ENCODE measurements around the gene UTS2. TPM values are rescaled to one million over a fixed set of nuclear protein-coding genes. Genes with fewer than 3 reads are reported as not detected.

UTS2 gene
- total RNA-seq, 1 donor from 2014 or later: not detected

- Histone ChIP-seq H3K4me3 (ENCODE audit: low read depth, low read length) (no peak overlapping the region), H3K36me3 (ENCODE audit: control insufficient read depth, insufficient read depth, low read length) (no peaks in the 10 kb centered on the region), H3K27me3 (ENCODE audit: control insufficient read depth, insufficient read depth, low read length) (peaks cover 2% of the 10 kb centered on the region)
- FAIRE-seq (no peak), DNase-seq (ENCODE audit: low read depth) (no peak)
- TF ChIP-seq CTCF (IDR thresholded peaks at IDR 0.05; ENCODE audit: insufficient read depth, low read length, severe bottlenecking): no peak
These were observed 31.9 kb upstream of the UTS2 start for GRCh38 chr1:7884757-7885156.

- no peaks in the 10 kb centered on the region for H3K27me3 ChIP-seq (ENCODE audit: control insufficient read depth, insufficient read depth, low read length)
- no peak for TF ChIP-seq CTCF (IDR thresholded peaks at IDR 0.05; ENCODE audit: insufficient read depth, low read length, severe bottlenecking)
- no peak overlapping the region for H3K4me3 ChIP-seq (ENCODE audit: low read depth, low read length)
- no peak for FAIRE-seq
- DNase-seq (ENCODE audit: low read depth): no peak
- H3K36me3 ChIP-seq (ENCODE audit: control insufficient read depth, insufficient read depth, low read length): no peaks in the 10 kb centered on the region
These were observed 26.4 kb upstream of the UTS2 start for GRCh38 chr1:7879228-7879627.

GRCh38 chr1:7878027-7878426, 25.2 kb upstream of the UTS2 start:
- no peak for TF ChIP-seq CTCF (IDR thresholded peaks at IDR 0.05; ENCODE audit: insufficient read depth, low read length, severe bottlenecking)
- no peak for FAIRE-seq
- Histone ChIP-seq H3K36me3 (ENCODE audit: control insufficient read depth, insufficient read depth, low read length) (no peaks in the 10 kb centered on the region), H3K27me3 (ENCODE audit: control insufficient read depth, insufficient read depth, low read length) (no peaks in the 10 kb centered on the region), H3K4me3 (ENCODE audit: low read depth, low read length) (no peak overlapping the region)
- no peak for DNase-seq (ENCODE audit: low read depth)

- Histone ChIP-seq H3K27me3 (ENCODE audit: control insufficient read depth, insufficient read depth, low read length) (no peaks in the 10 kb centered on the region), H3K36me3 (ENCODE audit: control insufficient read depth, insufficient read depth, low read length) (no peaks in the 10 kb centered on the region), H3K4me3 (ENCODE audit: low read depth, low read length) (no peak overlapping the region)
- FAIRE-seq: no peak
- TF ChIP-seq CTCF (IDR thresholded peaks at IDR 0.05; ENCODE audit: insufficient read depth, low read length, severe bottlenecking): no peak
- no peak for DNase-seq (ENCODE audit: low read depth)
These were observed 21.2 kb upstream of the UTS2 start for GRCh38 chr1:7873801-7874795.

GRCh38 chr1:7871136-7871535, 18.3 kb upstream of the UTS2 start:
- no peak overlapping the region for H3K4me3 ChIP-seq (ENCODE audit: low read depth, low read length)
- FAIRE-seq: no peak
- H3K27me3 ChIP-seq (ENCODE audit: control insufficient read depth, insufficient read depth, low read length): no peaks in the 10 kb centered on the region
- DNase-seq (ENCODE audit: low read depth): no peak
- H3K36me3 ChIP-seq (ENCODE audit: control insufficient read depth, insufficient read depth, low read length): no peaks in the 10 kb centered on the region
- no peak for TF ChIP-seq CTCF (IDR thresholded peaks at IDR 0.05; ENCODE audit: insufficient read depth, low read length, severe bottlenecking)
